Lower lobe of right lung (tissue), 2 donors: ENCODE data around the gene IL18. TPM values are rescaled to one million over a fixed set of nuclear protein-coding genes. Genes with fewer than 3 reads are reported as not detected.
A peak's percentile ranks its signal among the peaks of the same experiment; 100 is the strongest.

ENCODE experiments used
- ATAC-seq, 2 donors: fragments of 200-7000 bp; cut with Tn5 transposase; one replicate each; pipeline ENCODE4 v1.9.1; 2020 to 2022; ENCODE audit warnings: mild to moderate bottlenecking in 2 of 2, moderate library complexity in 2 of 2
- DNase-seq: peaks from one replicate; pipeline ENCODE4 v3.0.0-alpha.2; 2020
- H3K27ac ChIP-seq: fragments of 200-600 bp; one replicate; pipeline ENCODE4 v1.8.0; 2022
- H3K27me3 ChIP-seq: fragments of 200-600 bp; one replicate; pipeline ENCODE4 v1.8.0; 2022; ENCODE audit warnings: low read depth
- H3K36me3 ChIP-seq: fragments of 200-600 bp; one replicate; pipeline ENCODE4 v1.8.0; 2022; ENCODE audit warnings: mild to moderate bottlenecking
- H3K4me1 ChIP-seq: fragments of 200-600 bp; one replicate; pipeline ENCODE4 v1.8.0; 2022
- H3K4me3 ChIP-seq: fragments of 200-600 bp; one replicate; pipeline ENCODE4 v1.8.0; 2022; ENCODE audit warnings: mild to moderate bottlenecking
- H3K9me3 ChIP-seq: fragments of 200-600 bp; one replicate; pipeline ENCODE4 v1.8.0; 2022
- CTCF ChIP-seq: fragments of 200-600 bp; IDR thresholded peaks from one replicate; pipeline ENCODE4 v1.8.0; 2022; ENCODE audit warnings: antibody characterized with exemption, mild to moderate bottlenecking
- intact Hi-C: fragments of 100-400 bp; cut with DNase I; formaldehyde crosslinking; loops from one replicate; pipeline ENCODE4 v1.11.0; 2022
- total RNA-seq: library from RNA; stranded (reverse); fragmentation: NEBNext Ultra II Directional; extraction: Animal tissue kit (Norgen Biotek cat#: 25700); gene quantifications from one replicate; pipeline ENCODE4 v1.2.1, GENCODE V29; 2021
- donor health status: DM: no; HTN: yes; CAD: no; lungs with severe emphysema.

The IL18 gene
- total RNA-seq, 1 donor from 2014 or later, result 48.7 TPM

GRCh38 chr11:112115386-112115785 lies 48.5 kb downstream of the IL18 start:
- no peaks in the 10 kb centered on the region for H3K9me3 ChIP-seq
- no peaks in the 10 kb centered on the region for H3K27me3 ChIP-seq
- no peak for TF ChIP-seq CTCF
- intact Hi-C loops, result no loop called here
- no peak for DNase-seq
- H3K4me1 ChIP-seq, result no peaks in the 10 kb centered on the region
- no peaks in the 10 kb centered on the region for H3K36me3 ChIP-seq
- H3K4me3 ChIP-seq, result no peak overlapping the region
- ATAC-seq, result no peak
- no peak overlapping the region for H3K27ac ChIP-seq

- Histone ChIP-seq H3K4me3 (no peak overlapping the region), H3K4me1 (no peaks in the 10 kb centered on the region), H3K27me3 (no peaks in the 10 kb centered on the region), H3K27ac (no peak overlapping the region), H3K36me3 (no peaks in the 10 kb centered on the region), H3K9me3 (no peaks in the 10 kb centered on the region)
- no peak for ATAC-seq
- intact Hi-C loops, result no loop called here
- no peak for DNase-seq
- no peak for TF ChIP-seq CTCF
Measured at GRCh38 chr11:112114460-112114859, 49.4 kb downstream of the IL18 start.

GRCh38 chr11:112113539-112114457 lies 50.1 kb downstream of the IL18 start:
- peak; percentile 76 for ATAC-seq
- H3K4me3 ChIP-seq, result no peak overlapping the region
- no peaks in the 10 kb centered on the region for H3K4me1 ChIP-seq
- intact Hi-C loops, result no loop called here
- H3K36me3 ChIP-seq, result no peaks in the 10 kb centered on the region
- no peaks in the 10 kb centered on the region for H3K27me3 ChIP-seq
- DNase-seq, result no peak
- peak; percentile 62 for TF ChIP-seq CTCF
- no peaks in the 10 kb centered on the region for H3K9me3 ChIP-seq
- H3K27ac ChIP-seq, result no peak overlapping the region

GRCh38 chr11:112106070-112106469 lies 57.8 kb downstream of the IL18 start:
- DNase-seq, result no peak
- Histone ChIP-seq H3K4me1 (no peaks in the 10 kb centered on the region), H3K9me3 (no peaks in the 10 kb centered on the region), H3K27ac (no peak overlapping the region), H3K4me3 (no peak overlapping the region), H3K36me3 (peaks cover 6% of the 10 kb centered on the region), H3K27me3 (no peaks in the 10 kb centered on the region)
- no peak for ATAC-seq
- no peak for TF ChIP-seq CTCF
- intact Hi-C loops, result no loop called here

- intact Hi-C loops, result no loop called here
- Histone ChIP-seq H3K4me3 (no peak overlapping the region), H3K27ac (no peak overlapping the region), H3K4me1 (no peaks in the 10 kb centered on the region), H3K36me3 (peaks cover 6% of the 10 kb centered on the region), H3K27me3 (no peaks in the 10 kb centered on the region), H3K9me3 (no peaks in the 10 kb centered on the region)
- ATAC-seq (peak in 1 of 2 donors; percentile 33), DNase-seq (no peak)
- TF ChIP-seq CTCF, result no peak
Measured at GRCh38 chr11:112103446-112103845, 60.4 kb downstream of the IL18 start.
